Activated T-cell treated with anti-CD3 and anti-CD28 coated beads, Interleukin-2, amount 50 U/mL, for 24 hours (primary cell): ENCODE results near the gene APOC3.

Experiments
- DNase-seq: peaks from one replicate; pipeline ENCODE4 v3.0.0-alpha.2; 2020
- H3K27ac Mint-ChIP-seq: 2 replicates; pipeline ENCODE4 v1.8.0; 2020; ENCODE audit warnings: mild to moderate bottlenecking, mixed read lengths
- H3K27me3 Mint-ChIP-seq: 2 replicates; pipeline ENCODE4 v1.8.0; 2020; ENCODE audit warnings: mixed read lengths
- H3K36me3 Mint-ChIP-seq: 2 replicates; pipeline ENCODE4 v1.8.0; 2020; ENCODE audit warnings: low read depth, mixed read lengths
- H3K4me1 Mint-ChIP-seq: 2 replicates; pipeline ENCODE4 v1.8.0; 2020; ENCODE audit warnings: low read depth, mixed read lengths
- H3K4me3 Mint-ChIP-seq: 2 replicates; pipeline ENCODE4 v1.8.0; 2020; ENCODE audit warnings: mild to moderate bottlenecking, moderate library complexity, mixed read lengths
- H3K9me3 Mint-ChIP-seq: 2 replicates; pipeline ENCODE4 v1.8.0; 2020; ENCODE audit warnings: mixed read lengths

The APOC3 gene

GRCh38 chr11:116861539-116861938, 31.8 kb downstream of the APOC3 start:
- Mint-ChIP-seq H3K27me3 (no peaks in the 10 kb centered on the region), H3K4me3 (no peak overlapping the region), H3K9me3 (no peaks in the 10 kb centered on the region), H3K4me1 (peaks cover 15% of the 10 kb centered on the region), H3K36me3 (peaks cover 92% of the 10 kb centered on the region), H3K27ac (peak overlapping the region; percentile 48)
- no peak for DNase-seq

- H3K27me3 Mint-ChIP-seq = no peaks in the 10 kb centered on the region
- H3K36me3 Mint-ChIP-seq = peaks cover 92% of the 10 kb centered on the region
- H3K27ac Mint-ChIP-seq = no peak overlapping the region
- H3K4me3 Mint-ChIP-seq = no peak overlapping the region
- no peak for DNase-seq
- peaks cover 9% of the 10 kb centered on the region for H3K4me1 Mint-ChIP-seq
- no peaks in the 10 kb centered on the region for H3K9me3 Mint-ChIP-seq
Observed at GRCh38 chr11:116862185-116862584, 32.5 kb downstream of the APOC3 start.

- no peak overlapping the region for H3K27ac Mint-ChIP-seq
- H3K9me3 Mint-ChIP-seq = no peaks in the 10 kb centered on the region
- H3K27me3 Mint-ChIP-seq = no peaks in the 10 kb centered on the region
- no peak overlapping the region for H3K4me3 Mint-ChIP-seq
- peaks cover 7% of the 10 kb centered on the region for H3K4me1 Mint-ChIP-seq
- no peak for DNase-seq
- peaks cover 92% of the 10 kb centered on the region for H3K36me3 Mint-ChIP-seq
Observed at GRCh38 chr11:116862951-116863350, 33.2 kb downstream of the APOC3 start.

GRCh38 chr11:116864531-116864930, 34.8 kb downstream of the APOC3 start:
- no peaks in the 10 kb centered on the region for H3K27me3 Mint-ChIP-seq
- H3K27ac Mint-ChIP-seq = no peak overlapping the region
- H3K36me3 Mint-ChIP-seq = peaks cover 91% of the 10 kb centered on the region
- H3K4me3 Mint-ChIP-seq = no peak overlapping the region
- no peaks in the 10 kb centered on the region for H3K9me3 Mint-ChIP-seq
- DNase-seq = no peak
- H3K4me1 Mint-ChIP-seq = peaks cover 7% of the 10 kb centered on the region

GRCh38 chr11:116865696-116866095, 36.0 kb downstream of the APOC3 start:
- Mint-ChIP-seq H3K36me3 (peaks cover 97% of the 10 kb centered on the region), H3K27ac (peak overlapping the region; percentile 18)

GRCh38 chr11:116866804-116867455, 37.2 kb downstream of the APOC3 start:
- no peak for DNase-seq
- Mint-ChIP-seq H3K27ac (no peak overlapping the region), H3K4me1 (peaks cover 10% of the 10 kb centered on the region), H3K9me3 (no peaks in the 10 kb centered on the region), H3K36me3 (peaks cover 97% of the 10 kb centered on the region), H3K4me3 (no peak overlapping the region), H3K27me3 (no peaks in the 10 kb centered on the region)

More at GRCh38 chr11:116865696-116866095, 36.0 kb downstream of the APOC3 start:
- no peak for DNase-seq
- Mint-ChIP-seq H3K4me3 (no peak overlapping the region), H3K9me3 (no peaks in the 10 kb centered on the region), H3K4me1 (peaks cover 12% of the 10 kb centered on the region), H3K27me3 (no peaks in the 10 kb centered on the region)

GRCh38 chr11:116867619-116868018, 37.9 kb downstream of the APOC3 start:
- no peaks in the 10 kb centered on the region for H3K9me3 Mint-ChIP-seq
- no peak for DNase-seq
- peaks cover 8% of the 10 kb centered on the region for H3K4me1 Mint-ChIP-seq
- no peak overlapping the region for H3K27ac Mint-ChIP-seq
- H3K36me3 Mint-ChIP-seq = peaks cover 95% of the 10 kb centered on the region
- no peaks in the 10 kb centered on the region for H3K27me3 Mint-ChIP-seq
- H3K4me3 Mint-ChIP-seq = no peak overlapping the region

- peaks cover 96% of the 10 kb centered on the region for H3K36me3 Mint-ChIP-seq
- H3K4me1 Mint-ChIP-seq = peaks cover 8% of the 10 kb centered on the region
- no peak overlapping the region for H3K4me3 Mint-ChIP-seq
- no peak for DNase-seq
- no peak overlapping the region for H3K27ac Mint-ChIP-seq
- no peaks in the 10 kb centered on the region for H3K27me3 Mint-ChIP-seq
- no peaks in the 10 kb centered on the region for H3K9me3 Mint-ChIP-seq
Observed at GRCh38 chr11:116868066-116868465, 38.4 kb downstream of the APOC3 start.

- Mint-ChIP-seq H3K27me3 (no peaks in the 10 kb centered on the region), H3K9me3 (no peaks in the 10 kb centered on the region)
Observed at GRCh38 chr11:116869610-116870009, 39.9 kb downstream of the APOC3 start.

GRCh38 chr11:116870054-116870453, 40.3 kb downstream of the APOC3 start:
- H3K4me1 Mint-ChIP-seq = peaks cover 8% of the 10 kb centered on the region
- peaks cover 96% of the 10 kb centered on the region for H3K36me3 Mint-ChIP-seq
- no peak for DNase-seq
- no peak overlapping the region for H3K4me3 Mint-ChIP-seq
- no peaks in the 10 kb centered on the region for H3K27me3 Mint-ChIP-seq
- no peaks in the 10 kb centered on the region for H3K9me3 Mint-ChIP-seq
- peak overlapping the region; percentile 44 for H3K27ac Mint-ChIP-seq

More at GRCh38 chr11:116869610-116870009, 39.9 kb downstream of the APOC3 start:
- H3K36me3 Mint-ChIP-seq = peaks cover 96% of the 10 kb centered on the region
- H3K4me3 Mint-ChIP-seq = no peak overlapping the region
- H3K27ac Mint-ChIP-seq = peak overlapping the region; percentile 44
- H3K4me1 Mint-ChIP-seq = peaks cover 8% of the 10 kb centered on the region
- no peak for DNase-seq

GRCh38 chr11:116871248-116871647, 41.5 kb downstream of the APOC3 start:
- H3K4me1 Mint-ChIP-seq = peaks cover 8% of the 10 kb centered on the region
- DNase-seq = no peak
- H3K4me3 Mint-ChIP-seq = no peak overlapping the region
- H3K9me3 Mint-ChIP-seq = no peaks in the 10 kb centered on the region
- H3K27me3 Mint-ChIP-seq = no peaks in the 10 kb centered on the region
- peaks cover 95% of the 10 kb centered on the region for H3K36me3 Mint-ChIP-seq
- peak overlapping the region; percentile 54 for H3K27ac Mint-ChIP-seq

- Mint-ChIP-seq H3K9me3 (no peaks in the 10 kb centered on the region), H3K27me3 (no peaks in the 10 kb centered on the region), H3K4me3 (no peak overlapping the region), H3K27ac (no peak overlapping the region), H3K4me1 (peaks cover 8% of the 10 kb centered on the region), H3K36me3 (peaks cover 86% of the 10 kb centered on the region)
- DNase-seq = no peak
Observed at GRCh38 chr11:116873381-116873780, 43.7 kb downstream of the APOC3 start.

GRCh38 chr11:116874251-116874650, 44.5 kb downstream of the APOC3 start:
- no peak overlapping the region for H3K27ac Mint-ChIP-seq
- no peak overlapping the region for H3K4me3 Mint-ChIP-seq
- no peaks in the 10 kb centered on the region for H3K9me3 Mint-ChIP-seq
- H3K36me3 Mint-ChIP-seq = peaks cover 80% of the 10 kb centered on the region
- no peak for DNase-seq
- peaks cover 8% of the 10 kb centered on the region for H3K4me1 Mint-ChIP-seq
- no peaks in the 10 kb centered on the region for H3K27me3 Mint-ChIP-seq

GRCh38 chr11:116875194-116875593, 45.5 kb downstream of the APOC3 start:
- Mint-ChIP-seq H3K4me3 (no peak overlapping the region), H3K36me3 (peaks cover 71% of the 10 kb centered on the region), H3K27me3 (no peaks in the 10 kb centered on the region), H3K4me1 (peaks cover 7% of the 10 kb centered on the region), H3K27ac (no peak overlapping the region), H3K9me3 (no peaks in the 10 kb centered on the region)
- DNase-seq = no peak

GRCh38 chr11:116876656-116877055, 46.9 kb downstream of the APOC3 start:
- no peak overlapping the region for H3K27ac Mint-ChIP-seq
- H3K9me3 Mint-ChIP-seq = no peaks in the 10 kb centered on the region
- H3K27me3 Mint-ChIP-seq = no peaks in the 10 kb centered on the region
- H3K36me3 Mint-ChIP-seq = peaks cover 67% of the 10 kb centered on the region
- peaks cover 13% of the 10 kb centered on the region for H3K4me1 Mint-ChIP-seq
- H3K4me3 Mint-ChIP-seq = no peak overlapping the region
- no peak for DNase-seq
